A673 (cell line): Measurements from ENCODE around the gene RFX5. TPM values are rescaled to one million over a fixed set of nuclear protein-coding genes. Genes with fewer than 3 reads are reported as not detected.
"Not testable (repeated sequence)": the region's sequence is repeated elsewhere in the genome, so short reads cannot be mapped to it uniquely, and the experiment has no call there.

Experiments used
- BruUV-seq: library from RNA; stranded (reverse); fragments of 400-500 nt; replicated peaks from 2 replicates; lab custom pipeline; 2021; lab: Mats Ljungman, UMichigan
- CTCF ChIA-PET: fragments of 300-600 bp; sonication (Branson Sonifier 250); formaldehyde crosslinking; loops from one replicate; lab custom pipeline; 2022; ENCODE audit warnings: antibody characterized with exemption; lab: Charles Lee
- POLR2A ChIA-PET: fragments of 300-600 bp; sonication (Branson Sonifier 250); formaldehyde crosslinking; loops from one replicate; lab custom pipeline; 2022; ENCODE audit warnings: antibody characterized with exemption; ENCODE audit not compliant: low non-redundant PET; lab: Charles Lee
- DNase-seq: peaks from one replicate; pipeline ENCODE4 v3.0.0-alpha.2; 2015; ENCODE audit warnings: low spot score
- H3K27ac ChIP-seq: fragments of 200-600 bp; sonication (generic); 2 replicates; pipeline ENCODE4 v1.5.1; 2016; ENCODE audit warnings: mixed run types, low read depth, mild to moderate bottlenecking, mixed read lengths, antibody characterized with exemption, low read length; ENCODE audit not compliant: poor library complexity, severe bottlenecking
- H3K27me3 ChIP-seq: fragments of 200-600 bp; sonication (generic); replicated peaks from 2 replicates; pipeline ENCODE4 v1.6.1; 2017; ENCODE audit warnings: mixed run types, low read depth, mild to moderate bottlenecking, mixed read lengths, antibody characterized with exemption, low read length; ENCODE audit not compliant: insufficient read depth, poor library complexity
- H3K36me3 ChIP-seq: fragments of 200-600 bp; sonication (generic); 2 replicates; pipeline ENCODE4 v1.6.1; 2016; ENCODE audit warnings: mixed run types, mild to moderate bottlenecking, mixed read lengths, antibody characterized with exemption, low read length; ENCODE audit not compliant: insufficient read depth, poor library complexity, severe bottlenecking
- H3K4me1 ChIP-seq: fragments of 200-600 bp; sonication (generic); 2 replicates; pipeline ENCODE4 v1.6.1; 2017; ENCODE audit warnings: mixed run types, mild to moderate bottlenecking, mixed read lengths, antibody characterized with exemption, low read length; ENCODE audit not compliant: insufficient read depth, poor library complexity, severe bottlenecking
- H3K4me3 ChIP-seq: fragments of 200-600 bp; sonication (generic); 2 replicates; pipeline ENCODE4 v1.5.1; 2016; ENCODE audit warnings: low read depth, mixed run types, mild to moderate bottlenecking, mixed read lengths, low read length; ENCODE audit not compliant: poor library complexity, severe bottlenecking
- H3K9me3 ChIP-seq: fragments of 200-600 bp; sonication (generic); 2 replicates; pipeline ENCODE4 v1.6.1; 2016; ENCODE audit warnings: mixed run types, low read depth, mild to moderate bottlenecking, mixed read lengths, antibody characterized with exemption, low read length; ENCODE audit not compliant: poor library complexity, severe bottlenecking
- EZH2 ChIP-seq: fragments of 200-600 bp; sonication (generic); IDR thresholded peaks from 2 replicates; pipeline ENCODE4 v1.6.1; 2017; ENCODE audit warnings: borderline replicate concordance, low read depth, mild to moderate bottlenecking, mixed read lengths, antibody characterized with exemption, low read length; ENCODE audit not compliant: poor library complexity, severe bottlenecking
- intact Hi-C: fragments of 100-400 bp; cut with micrococcal nuclease; formaldehyde crosslinking; loops from one replicate; pipeline ENCODE4 v1.10.0; 2022; ENCODE audit not compliant: unreplicated experiment
- total RNA-seq: library from RNA; stranded (reverse); gene quantifications from 2 replicates; pipeline ENCODE4 v1.2.3, GENCODE V29; 2021
- TF ChIP-seq, protein P1 (sequence below): fragments of 300-800, 200-600 bp; sonication (generic); conservative IDR thresholded peaks from 2 replicates; pipeline ENCODE4 v1.5.1; 2017; ENCODE audit warnings: low read depth, mild to moderate bottlenecking, antibody characterized with exemption, low read length, moderate library complexity, mixed read lengths

The RFX5 gene
- total RNA-seq, 1 experiment from 2014 or later, result 49.0 TPM

DNA sequence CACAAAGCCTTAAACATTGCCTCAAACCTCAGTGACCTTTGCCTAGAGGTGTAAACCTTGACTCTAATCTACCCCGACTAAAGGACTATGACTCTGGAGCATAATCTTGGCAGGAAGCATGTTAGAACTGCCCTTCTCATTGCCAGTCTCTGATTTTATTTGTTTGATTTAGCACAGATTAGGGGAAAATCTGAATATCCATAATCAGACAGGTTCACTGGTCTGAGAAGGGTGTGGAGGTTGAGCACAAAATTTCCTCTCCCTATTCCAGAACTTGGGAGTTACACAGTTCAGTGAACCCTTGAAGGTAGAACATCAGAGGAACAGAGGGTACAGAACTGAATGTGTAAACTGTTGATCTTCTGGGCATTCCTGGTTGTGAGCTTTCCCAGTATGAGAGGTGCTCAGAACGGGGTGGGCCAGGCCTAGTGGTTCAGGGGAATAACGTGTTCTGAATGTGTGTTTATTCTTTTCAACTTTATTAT is 44.1 kb upstream of the RFX5 start:
- H3K36me3 ChIP-seq, result no peaks in the 10 kb centered on the region
- H3K27ac ChIP-seq, result no peak overlapping the region
- intact Hi-C loops, result loop anchor here (10.0 kb wide), 1 partner anchor 86 kb away; no protein-coding TSS in a partner anchor
- BruUV-seq, result no TSS peak
- no peaks in the 10 kb centered on the region for H3K9me3 ChIP-seq
- no peaks in the 10 kb centered on the region for H3K4me1 ChIP-seq
- no peak overlapping the region for H3K4me3 ChIP-seq
- POLR2A ChIA-PET, result no interaction called here
- CTCF ChIA-PET, result no interaction called here
- no peak for DNase-seq
- TF ChIP-seq EZH2, result no peak
- TF ChIP-seq, protein P1, sequence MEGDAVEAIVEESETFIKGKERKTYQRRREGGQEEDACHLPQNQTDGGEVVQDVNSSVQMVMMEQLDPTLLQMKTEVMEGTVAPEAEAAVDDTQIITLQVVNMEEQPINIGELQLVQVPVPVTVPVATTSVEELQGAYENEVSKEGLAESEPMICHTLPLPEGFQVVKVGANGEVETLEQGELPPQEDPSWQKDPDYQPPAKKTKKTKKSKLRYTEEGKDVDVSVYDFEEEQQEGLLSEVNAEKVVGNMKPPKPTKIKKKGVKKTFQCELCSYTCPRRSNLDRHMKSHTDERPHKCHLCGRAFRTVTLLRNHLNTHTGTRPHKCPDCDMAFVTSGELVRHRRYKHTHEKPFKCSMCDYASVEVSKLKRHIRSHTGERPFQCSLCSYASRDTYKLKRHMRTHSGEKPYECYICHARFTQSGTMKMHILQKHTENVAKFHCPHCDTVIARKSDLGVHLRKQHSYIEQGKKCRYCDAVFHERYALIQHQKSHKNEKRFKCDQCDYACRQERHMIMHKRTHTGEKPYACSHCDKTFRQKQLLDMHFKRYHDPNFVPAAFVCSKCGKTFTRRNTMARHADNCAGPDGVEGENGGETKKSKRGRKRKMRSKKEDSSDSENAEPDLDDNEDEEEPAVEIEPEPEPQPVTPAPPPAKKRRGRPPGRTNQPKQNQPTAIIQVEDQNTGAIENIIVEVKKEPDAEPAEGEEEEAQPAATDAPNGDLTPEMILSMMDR, result no peak
- no peaks in the 10 kb centered on the region for H3K27me3 ChIP-seq

DNA sequence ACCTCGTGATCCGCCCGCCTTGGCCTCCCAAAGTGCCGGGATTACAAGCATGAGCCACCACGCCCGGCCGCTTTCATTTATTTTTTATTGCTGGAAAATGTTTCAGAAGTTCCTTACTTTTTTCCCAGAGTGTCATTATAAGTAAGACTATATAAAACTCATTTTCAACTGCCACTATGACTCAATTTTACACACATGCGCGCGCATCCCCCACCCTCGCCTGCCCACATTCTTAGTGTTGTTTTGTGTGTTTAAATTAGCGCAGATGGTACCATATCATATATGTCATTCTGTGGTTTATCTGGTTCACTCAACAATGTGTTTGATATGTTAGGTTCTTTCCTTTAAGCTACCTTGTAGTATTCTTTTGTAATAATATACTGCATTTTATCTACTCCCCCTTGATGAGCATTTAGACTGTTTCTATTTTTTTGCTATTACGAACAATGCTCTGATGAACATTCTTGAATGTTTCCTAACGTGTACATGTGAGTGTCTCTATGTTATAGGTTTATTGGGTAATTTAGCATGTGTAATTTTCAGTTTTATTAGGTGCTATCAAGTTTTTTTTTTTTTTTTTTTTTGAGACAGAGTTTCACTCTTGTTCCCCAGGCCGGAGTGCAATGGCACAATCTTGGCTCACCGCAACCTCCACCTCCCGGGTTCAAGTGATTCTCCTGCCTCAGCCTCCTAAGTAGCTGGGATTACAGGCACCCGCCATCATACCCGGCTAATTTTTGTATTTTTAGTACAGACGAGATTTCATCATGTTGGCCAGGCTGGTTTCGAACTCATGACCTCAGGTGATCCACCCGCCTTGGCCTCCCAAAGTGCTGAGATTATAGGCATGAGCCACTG is 43.4 kb upstream of the RFX5 start:
- H3K4me3 ChIP-seq, H3K27ac ChIP-seq, DNase-seq, H3K36me3 ChIP-seq, BruUV-seq, H3K9me3 ChIP-seq, H3K27me3 ChIP-seq, POLR2A ChIA-PET, CTCF ChIA-PET, H3K4me1 ChIP-seq: not testable (repeated sequence)
- intact Hi-C loops, result loop anchor here (10.0 kb wide), 1 partner anchor 86 kb away; no protein-coding TSS in a partner anchor

DNA sequence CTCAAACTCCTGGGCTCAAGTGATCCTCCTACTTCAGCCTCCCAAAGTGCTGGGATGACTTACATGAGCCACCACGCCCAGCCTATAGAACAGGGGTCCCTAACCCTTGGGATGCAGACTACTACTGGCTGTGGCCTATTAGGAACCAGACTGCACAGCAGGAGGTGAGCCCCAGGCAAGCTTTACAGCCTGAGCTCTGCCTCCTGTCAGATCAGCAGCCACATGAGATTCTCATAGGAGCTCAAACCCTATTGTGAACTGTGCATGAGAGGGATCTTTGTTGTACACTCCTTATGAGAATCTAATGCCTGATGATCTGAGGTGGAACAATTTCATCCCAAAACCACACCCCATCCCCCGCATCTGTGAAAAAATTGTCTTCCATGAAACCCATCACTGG is 39.0 kb upstream of the RFX5 start:
- CTCF ChIA-PET, result no interaction called here
- POLR2A ChIA-PET, result no interaction called here
- Histone ChIP-seq H3K27ac (no peak overlapping the region), H3K27me3 (no peaks in the 10 kb centered on the region), H3K36me3 (no peaks in the 10 kb centered on the region), H3K4me1 (no peaks in the 10 kb centered on the region), H3K9me3 (no peaks in the 10 kb centered on the region), H3K4me3 (no peak overlapping the region)
- TF ChIP-seq EZH2, result no peak
- TF ChIP-seq, protein P1, result no peak
- intact Hi-C loops, result no loop called here
- DNase-seq, result no peak
- no TSS peak for BruUV-seq
